A549 (cell line): ENCODE results near the gene GNG12. TPM values are rescaled to one million over a fixed set of nuclear protein-coding genes. Genes with fewer than 3 reads are reported as not detected.
A peak's percentile ranks its signal among the peaks of the same experiment; 100 is the strongest.

Experiments used
- ATAC-seq, 2 experiments: fragments of 200-7000 bp in 1 of 2; fragments of >200 bp in 1 of 2; cut with Nextera tagmentation in 1 of 2; cut with Tn5 transposase in 1 of 2; 3 replicates each; pipeline versions ENCODE4 v1.8.0 to v1.9.1; 2018 to 2020; ENCODE audit warnings: mild to moderate bottlenecking in 1 of 2, moderate library complexity in 1 of 2
- CTCF ChIA-PET: fragments of 300-600 bp; sonication (Branson Sonifier 250); formaldehyde crosslinking; extraction: SDS; loops from one replicate; lab custom pipeline; 2021; ENCODE audit warnings: antibody characterized with exemption, inconsistent platforms; lab: Yijun Ruan, JAX
- POLR2A ChIA-PET: fragments of 350-600 bp; formaldehyde crosslinking; extraction: SDS; loops from one replicate; lab custom pipeline; 2021; ENCODE audit warnings: antibody characterized with exemption, inconsistent platforms; lab: Yijun Ruan, JAX
- DNase-seq, 2 experiments: peaks; one replicate each; pipeline versions ENCODE4 v3.0.0 to v3.0.0-alpha.2; 2011 to 2016; ENCODE audit warnings: low read depth in 1 of 2, low spot score in 1 of 2
- FAIRE-seq: peaks from 2 replicates; lab custom pipeline; 2011; peaks lifted over from hg19 to GRCh38; lab: Jason Lieb, UNC
- H3K27ac ChIP-seq, 2 experiments: fragments of >200 bp; sonication (Bioruptor Twin); formaldehyde crosslinking; 3 replicates each; pipeline ENCODE4 v1.5.1; 2016 to 2017
- H3K4me1 ChIP-seq: fragments of >200 bp; sonication (Bioruptor Twin); formaldehyde crosslinking; 3 replicates; pipeline ENCODE4 v1.6.1; 2016
- H3K4me2 ChIP-seq: fragments of >200 bp; sonication (Bioruptor Twin); formaldehyde crosslinking; 3 replicates; pipeline ENCODE4 v1.6.1; 2016
- H3K4me3 ChIP-seq: fragments of >200 bp; sonication (Bioruptor Twin); formaldehyde crosslinking; 3 replicates; pipeline ENCODE4 v1.5.1; 2016
- H3K9me3 ChIP-seq: fragments of >200 bp; sonication (Bioruptor Twin); formaldehyde crosslinking; 3 replicates; pipeline ENCODE4 v1.6.1; 2016
- BHLHE40 ChIP-seq: IDR thresholded peaks from 2 replicates; pipeline ENCODE4 v1.6.1; 2012; ENCODE audit warnings: low read depth, low read length, inconsistent platforms
- ESRRA ChIP-seq: fragments of 150-350 bp; IDR thresholded peaks from 2 replicates; pipeline ENCODE4 v1.6.1; 2014; ENCODE audit warnings: mild to moderate bottlenecking, low read length, borderline replicate concordance
- GATA3 ChIP-seq: IDR thresholded peaks from 2 replicates; pipeline ENCODE4 v1.6.1; 2012; ENCODE audit warnings: borderline replicate concordance
- HDAC2 ChIP-seq: fragments of 200-600 bp; sonication (generic); IDR thresholded peaks from 2 replicates; pipeline ENCODE4 v1.6.1; 2016
- HEYL ChIP-seq: fragments of 250-450 bp; sonication (Bioruptor Pico); IDR thresholded peaks from 2 replicates; pipeline ENCODE4 v1.8.0; 2021; ENCODE audit warnings: mild to moderate bottlenecking, moderate library complexity
- HOXA7 ChIP-seq: fragments of 250-450 bp; sonication (Bioruptor Pico); IDR thresholded peaks from 2 replicates; pipeline ENCODE4 v1.5.0; 2020; ENCODE audit warnings: mild to moderate bottlenecking, moderate library complexity
- HOXB13 ChIP-seq: fragments of 250-450 bp; sonication (Bioruptor Pico); IDR thresholded peaks from 2 replicates; pipeline ENCODE4 v1.5.0; 2020; ENCODE audit warnings: low read depth, mild to moderate bottlenecking, moderate library complexity
- KDM1A ChIP-seq: fragments of 200-600 bp; sonication (generic); IDR thresholded peaks from 2 replicates; pipeline ENCODE4 v1.6.1; 2016; ENCODE audit warnings: low read depth, mild to moderate bottlenecking
- KDM5A ChIP-seq: fragments of 200-600 bp; sonication (generic); IDR thresholded peaks from 2 replicates; pipeline ENCODE4 v1.6.1; 2016; ENCODE audit warnings: antibody characterized with exemption, mild to moderate bottlenecking
- NR3C1 ChIP-seq: fragments of >200 bp; sonication (Bioruptor Twin); formaldehyde crosslinking; IDR thresholded peaks from 3 replicates; pipeline ENCODE4 v1.6.1; 2017
- PHF8 ChIP-seq: fragments of 200-600 bp; sonication (generic); IDR thresholded peaks from 2 replicates; pipeline ENCODE4 v1.6.1; 2016; ENCODE audit warnings: low read depth, mild to moderate bottlenecking, antibody characterized with exemption, moderate library complexity, borderline replicate concordance
- RAD21 ChIP-seq, 2 experiments: fragments of >200 bp in 1 of 2; sonication (Bioruptor Twin) in 1 of 2; formaldehyde crosslinking in 1 of 2; IDR thresholded peaks in 1 of 2; conservative IDR thresholded peaks in 1 of 2; 2 replicates in 1 of 2; 3 replicates in 1 of 2; pipeline ENCODE4 v1.6.1; 2012 to 2018; ENCODE audit warnings: inconsistent platforms in 1 of 2
- RFX5 ChIP-seq: fragments of 450-650 bp; IDR thresholded peaks from 2 replicates; pipeline ENCODE4 v1.7.1; 2014; ENCODE audit warnings: antibody characterized with exemption, mild to moderate bottlenecking, moderate library complexity
- RNF2 ChIP-seq: fragments of 200-600 bp; sonication (generic); IDR thresholded peaks from 2 replicates; pipeline ENCODE4 v1.6.1; 2016; ENCODE audit warnings: low read depth, mild to moderate bottlenecking, antibody characterized with exemption, moderate library complexity, borderline replicate concordance
- TP53 ChIP-seq: fragments of 250-450 bp; sonication (Bioruptor Pico); IDR thresholded peaks from 2 replicates; pipeline ENCODE4 v1.5.0; 2021; ENCODE audit warnings: mild to moderate bottlenecking, moderate library complexity
- WGBS: methylation state at CpG from one replicate; pipeline ENCODE4 v1.1.6; 2017; ENCODE audit errors: missing lambda C conversion rate; 5-methylcytosine and 5-hydroxymethylcytosine counted together
- polyA plus RNA-seq, 4 experiments: library from polyadenylated mRNA; depleted of rRNA in 3 of 4; stranded (reverse); fragments of >200 nt; fragmentation: RNase III in 1 of 4; extraction: RNeasy Plus Mini Kit Qiagen cat#74134 plus additional on column Dnase treatment in 1 of 4; gene quantifications; 2 replicates in 3 of 4; 3 replicates in 1 of 4; pipeline ENCODE4 v1.2.3, GENCODE V29; 2011 to 2017
- TF ChIP-seq, protein P1 (sequence below): IDR thresholded peaks from 2 replicates; pipeline ENCODE4 v1.6.1; 2012; ENCODE audit warnings: low read depth, borderline replicate concordance
- TF ChIP-seq, protein P2 (sequence below): IDR thresholded peaks from 2 replicates; pipeline ENCODE4 v1.6.1; 2012
- TF ChIP-seq, protein P3 (sequence below): fragments of 450-650 bp; IDR thresholded peaks from 2 replicates; pipeline ENCODE4 v1.6.1; 2014; ENCODE audit warnings: antibody characterized with exemption
- TF ChIP-seq, protein P4 (sequence below): IDR thresholded peaks from 2 replicates; pipeline ENCODE4 v1.6.1; 2012
- TF ChIP-seq, protein P5 (sequence below): fragments of 250-450 bp; sonication (Bioruptor Pico); IDR thresholded peaks from 2 replicates; pipeline ENCODE4 v1.5.0; 2021; ENCODE audit warnings: mild to moderate bottlenecking, moderate library complexity, borderline replicate concordance

Gene GNG12
- polyA plus RNA-seq, 2 of the 4 experiments (the other 2 are of a cell fraction), result 91.8 to 132 TPM

DNA sequence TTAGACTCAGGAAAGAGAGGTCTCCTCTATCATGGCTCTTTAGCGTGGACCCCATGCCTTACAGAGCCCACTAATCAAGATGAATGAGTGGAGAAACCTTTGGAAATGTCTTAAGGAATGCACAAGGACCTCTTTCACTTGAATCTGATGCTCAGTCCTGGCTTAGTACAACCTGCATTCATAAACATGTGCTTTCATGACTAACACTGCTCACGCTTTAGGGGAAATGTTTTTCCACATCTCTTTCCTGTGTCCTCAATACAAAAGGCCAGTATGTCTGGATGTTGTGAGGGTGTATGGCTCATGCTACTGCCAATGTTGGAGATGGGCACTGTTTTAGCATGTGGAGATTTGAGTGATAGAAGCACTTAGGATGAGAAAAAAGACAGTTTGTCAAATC is 14.2 kb upstream of the GNG12 start:
- TF ChIP-seq, protein P1, sequence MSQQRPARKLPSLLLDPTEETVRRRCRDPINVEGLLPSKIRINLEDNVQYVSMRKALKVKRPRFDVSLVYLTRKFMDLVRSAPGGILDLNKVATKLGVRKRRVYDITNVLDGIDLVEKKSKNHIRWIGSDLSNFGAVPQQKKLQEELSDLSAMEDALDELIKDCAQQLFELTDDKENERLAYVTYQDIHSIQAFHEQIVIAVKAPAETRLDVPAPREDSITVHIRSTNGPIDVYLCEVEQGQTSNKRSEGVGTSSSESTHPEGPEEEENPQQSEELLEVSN, result no peak
- no peak for TF ChIP-seq PHF8
- no peak for TF ChIP-seq ESRRA
- TF ChIP-seq, protein P2, sequence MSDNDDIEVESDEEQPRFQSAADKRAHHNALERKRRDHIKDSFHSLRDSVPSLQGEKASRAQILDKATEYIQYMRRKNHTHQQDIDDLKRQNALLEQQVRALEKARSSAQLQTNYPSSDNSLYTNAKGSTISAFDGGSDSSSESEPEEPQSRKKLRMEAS, result no peak
- TF ChIP-seq HEYL (CRISPR knock-in tag), result no peak
- no peak for TF ChIP-seq BHLHE40
- TF ChIP-seq HOXB13 (CRISPR knock-in tag), result no peak
- TF ChIP-seq TP53 (CRISPR knock-in tag), result no peak
- no peak for TF ChIP-seq KDM5A
- TF ChIP-seq, protein P3, sequence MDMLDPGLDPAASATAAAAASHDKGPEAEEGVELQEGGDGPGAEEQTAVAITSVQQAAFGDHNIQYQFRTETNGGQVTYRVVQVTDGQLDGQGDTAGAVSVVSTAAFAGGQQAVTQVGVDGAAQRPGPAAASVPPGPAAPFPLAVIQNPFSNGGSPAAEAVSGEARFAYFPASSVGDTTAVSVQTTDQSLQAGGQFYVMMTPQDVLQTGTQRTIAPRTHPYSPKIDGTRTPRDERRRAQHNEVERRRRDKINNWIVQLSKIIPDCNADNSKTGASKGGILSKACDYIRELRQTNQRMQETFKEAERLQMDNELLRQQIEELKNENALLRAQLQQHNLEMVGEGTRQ, result no peak
- WGBS, result 82% methylated on average over 2 of the region's 2 CpGs

DNA sequence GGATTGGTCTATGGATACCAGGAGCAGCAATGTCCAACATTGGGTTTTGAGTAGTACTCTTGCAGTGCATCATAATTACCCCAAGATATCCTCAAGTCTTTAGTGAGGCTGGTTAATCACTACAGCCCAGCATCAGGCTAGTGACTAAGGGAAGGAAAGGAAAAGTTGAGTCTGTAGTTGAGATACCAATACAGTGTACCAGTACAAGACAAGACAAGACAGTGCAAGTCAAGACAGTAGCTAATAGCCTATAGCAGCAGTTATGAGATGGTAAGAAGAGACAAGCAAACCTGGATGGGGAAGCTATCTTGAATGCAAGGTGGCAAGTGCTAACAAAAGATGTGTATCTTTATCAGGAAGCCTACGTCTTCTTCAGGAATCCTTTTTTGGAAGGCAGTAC is 13.3 kb upstream of the GNG12 start:
- CTCF ChIA-PET, result interaction anchor here (0.7 to 2.4 kb wide), 7 partner anchors 80 to 311 kb away, joined by 3 to 10 read pairs (median 4); no protein-coding TSS in a partner anchor

More for the DNA sequence above, 14.2 kb upstream of the GNG12 start:
- Histone ChIP-seq H3K27ac (peak overlapping the region in 1 of 2 experiments; percentile 56; a peak in 3 of 6 replicates), H3K4me1 (peaks cover 22% of the 10 kb centered on the region), H3K9me3 (no peaks in the 10 kb centered on the region), H3K4me2 (no peak overlapping the region), H3K4me3 (no peak overlapping the region)
- ChIA-PET CTCF (interaction anchor here (0.9 to 1.9 kb wide), 3 partner anchors 81 to 264 kb away, joined by 4 to 8 read pairs (median 4); no protein-coding TSS in a partner anchor), POLR2A (no interaction called here)
- no peak for DNase-seq
- FAIRE-seq, result no peak
- ATAC-seq, result no peak

DNA sequence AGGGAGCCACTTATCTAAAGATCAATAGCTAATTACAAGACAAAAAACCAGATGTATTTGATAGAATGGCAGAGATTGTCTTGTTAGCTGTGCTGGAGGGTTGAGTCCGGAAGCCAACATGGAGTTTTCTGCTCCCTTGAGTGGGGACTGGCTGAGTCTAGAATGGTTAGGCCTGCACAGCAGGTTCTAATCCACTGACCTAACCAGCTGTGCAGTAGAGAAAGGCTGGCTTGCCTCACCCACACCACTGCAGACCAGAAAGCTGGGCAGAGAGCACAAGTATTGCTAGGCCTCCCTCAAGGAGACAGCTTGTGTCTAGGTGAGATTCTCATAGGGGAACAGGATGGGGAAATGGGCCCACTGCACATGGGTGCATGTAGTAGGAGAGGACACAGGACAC is 11.7 kb upstream of the GNG12 start:
- ATAC-seq (no peak), FAIRE-seq (no peak)
- TF ChIP-seq RAD21 (conservative IDR thresholded peaks at IDR 0.05 in 1 of 2, IDR thresholded peaks at IDR 0.05 in 1 of 2) (no peak), PHF8 (no peak), HEYL (CRISPR knock-in tag) (no peak), NR3C1 (no peak), RFX5 (no peak), HOXA7 (CRISPR knock-in tag) (no peak)
- TF ChIP-seq, all 56 proteins: peak for 0
- Histone ChIP-seq H3K4me2 (no peak overlapping the region), H3K27ac (peak overlapping the region in 1 of 2 experiments; percentile 63; a peak in 2 of 6 replicates), H3K4me3 (no peak overlapping the region), H3K9me3 (no peaks in the 10 kb centered on the region), H3K4me1 (peaks cover 20% of the 10 kb centered on the region)
- no peak for DNase-seq
- CTCF ChIA-PET, result interaction anchor here (1.2 to 2.4 kb wide), 4 partner anchors 9 to 271 kb away, joined by 3 to 10 read pairs (median 4); no protein-coding TSS in a partner anchor
- WGBS, result 93% methylated on average over 1 of the region's 1 CpG
- POLR2A ChIA-PET, result no interaction called here

More for the DNA sequence above, 13.3 kb upstream of the GNG12 start:
- FAIRE-seq (no peak), DNase-seq (no peak), ATAC-seq (no peak)
- TF ChIP-seq, protein P4, sequence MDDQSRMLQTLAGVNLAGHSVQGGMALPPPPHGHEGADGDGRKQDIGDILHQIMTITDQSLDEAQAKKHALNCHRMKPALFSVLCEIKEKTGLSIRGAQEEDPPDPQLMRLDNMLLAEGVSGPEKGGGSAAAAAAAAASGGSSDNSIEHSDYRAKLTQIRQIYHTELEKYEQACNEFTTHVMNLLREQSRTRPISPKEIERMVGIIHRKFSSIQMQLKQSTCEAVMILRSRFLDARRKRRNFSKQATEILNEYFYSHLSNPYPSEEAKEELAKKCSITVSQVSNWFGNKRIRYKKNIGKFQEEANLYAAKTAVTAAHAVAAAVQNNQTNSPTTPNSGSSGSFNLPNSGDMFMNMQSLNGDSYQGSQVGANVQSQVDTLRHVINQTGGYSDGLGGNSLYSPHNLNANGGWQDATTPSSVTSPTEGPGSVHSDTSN, result no peak
- H3K4me1 ChIP-seq, result peaks cover 20% of the 10 kb centered on the region
- peak overlapping the region in 1 of 2 experiments; percentile 56; a peak in 2 of 6 replicates for H3K27ac ChIP-seq
- no peaks in the 10 kb centered on the region for H3K9me3 ChIP-seq
- H3K4me3 ChIP-seq, result no peak overlapping the region
- H3K4me2 ChIP-seq, result no peak overlapping the region
- POLR2A ChIA-PET, result no interaction called here
- WGBS, result 95% methylated on average over 1 of the region's 1 CpG

DNA sequence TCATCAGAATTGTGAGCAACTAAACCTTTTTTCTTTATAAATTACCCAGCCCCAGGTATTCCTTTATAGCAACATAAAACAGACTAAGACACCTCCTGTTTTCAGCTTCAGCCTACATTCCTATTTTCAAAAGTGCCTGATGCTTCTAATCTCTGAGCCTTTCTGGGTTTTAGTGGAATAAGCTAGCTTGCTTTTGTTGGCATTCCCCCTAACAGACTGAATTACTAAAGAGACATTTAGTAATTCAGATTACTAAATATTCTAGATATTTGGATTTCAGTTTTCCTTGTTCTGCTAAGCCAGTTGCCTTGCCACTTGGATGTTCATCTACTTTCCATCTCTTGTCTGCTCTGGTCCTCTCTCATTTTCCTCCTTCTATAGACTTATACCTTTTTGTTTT is 10.5 kb upstream of the GNG12 start:
- ATAC-seq (no peak), FAIRE-seq (no peak), DNase-seq (no peak)
- POLR2A ChIA-PET, result no interaction called here
- Histone ChIP-seq H3K4me3 (no peak overlapping the region), H3K4me1 (peaks cover 25% of the 10 kb centered on the region), H3K4me2 (no peak overlapping the region), H3K9me3 (no peaks in the 10 kb centered on the region), H3K27ac (no peak overlapping the region)
- TF ChIP-seq, protein P5, sequence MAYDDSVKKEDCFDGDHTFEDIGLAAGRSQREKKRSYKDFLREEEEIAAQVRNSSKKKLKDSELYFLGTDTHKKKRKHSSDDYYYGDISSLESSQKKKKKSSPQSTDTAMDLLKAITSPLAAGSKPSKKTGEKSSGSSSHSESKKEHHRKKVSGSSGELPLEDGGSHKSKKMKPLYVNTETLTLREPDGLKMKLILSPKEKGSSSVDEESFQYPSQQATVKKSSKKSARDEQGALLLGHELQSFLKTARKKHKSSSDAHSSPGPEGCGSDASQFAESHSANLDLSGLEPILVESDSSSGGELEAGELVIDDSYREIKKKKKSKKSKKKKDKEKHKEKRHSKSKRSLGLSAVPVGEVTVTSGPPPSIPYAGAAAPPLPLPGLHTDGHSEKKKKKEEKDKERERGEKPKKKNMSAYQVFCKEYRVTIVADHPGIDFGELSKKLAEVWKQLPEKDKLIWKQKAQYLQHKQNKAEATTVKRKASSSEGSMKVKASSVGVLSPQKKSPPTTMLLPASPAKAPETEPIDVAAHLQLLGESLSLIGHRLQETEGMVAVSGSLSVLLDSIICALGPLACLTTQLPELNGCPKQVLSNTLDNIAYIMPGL (CRISPR knock-in tag), result no peak
- TF ChIP-seq HDAC2, result no peak
- TF ChIP-seq, protein P1, result no peak
- no peak for TF ChIP-seq PHF8
- TF ChIP-seq RNF2, result no peak
- no peak for TF ChIP-seq GATA3
- TF ChIP-seq, protein P4, result no peak
- no peak for TF ChIP-seq KDM1A
- no peak for TF ChIP-seq ESRRA
- CTCF ChIA-PET, result no interaction called here
